Measurements from ENCODE around the gene VPS13D.

DNA sequence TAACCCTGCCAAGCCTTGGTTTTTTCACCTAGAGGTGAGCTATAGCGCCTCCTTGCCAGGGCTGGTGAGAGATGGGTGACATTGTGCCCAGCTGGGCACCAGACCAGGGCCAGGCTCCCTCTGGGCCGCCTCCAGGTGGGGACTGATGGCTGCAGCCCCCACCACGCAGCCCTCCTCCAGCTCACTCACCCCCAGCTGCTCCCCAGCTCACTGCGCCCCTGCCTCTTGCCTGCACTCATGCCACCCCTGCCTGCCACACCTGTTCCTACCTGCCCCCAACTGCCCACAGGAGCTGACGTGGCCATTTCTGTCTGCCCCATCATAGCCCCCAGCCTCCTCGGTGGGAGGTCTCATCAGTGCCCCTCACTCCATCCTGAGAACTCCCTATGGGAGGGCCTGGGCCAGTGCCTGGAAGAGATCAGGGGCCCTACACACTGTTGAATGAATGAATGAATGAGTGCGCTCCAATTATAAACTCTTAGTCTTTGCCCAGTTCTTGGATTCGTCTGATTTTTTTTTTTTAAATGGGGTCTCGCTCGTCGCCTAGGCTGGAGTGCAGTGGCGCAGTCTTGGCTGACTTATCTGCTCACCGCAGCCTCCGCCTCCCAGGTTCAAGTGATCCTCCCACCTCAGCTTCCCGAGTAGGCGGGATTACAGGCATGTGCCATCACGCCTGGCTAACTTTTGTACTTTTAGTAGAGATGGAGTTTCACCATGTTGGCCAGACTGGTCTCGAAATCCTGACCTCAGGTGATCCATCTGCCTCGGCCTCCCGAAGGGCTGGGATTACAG lies 26.4 kb upstream of the VPS13D start:
- TF ChIP-seq CHD2 (IDR thresholded peaks at IDR 0.05; ENCODE audit: borderline replicate concordance, low read depth, low read length): no peak
- TF ChIP-seq NR2C1 (IDR thresholded peaks at IDR 0.05): no peak
- no peak for TF ChIP-seq JUND (IDR thresholded peaks at IDR 0.05; ENCODE audit: low read depth, low read length)
- TF ChIP-seq, protein P1, sequence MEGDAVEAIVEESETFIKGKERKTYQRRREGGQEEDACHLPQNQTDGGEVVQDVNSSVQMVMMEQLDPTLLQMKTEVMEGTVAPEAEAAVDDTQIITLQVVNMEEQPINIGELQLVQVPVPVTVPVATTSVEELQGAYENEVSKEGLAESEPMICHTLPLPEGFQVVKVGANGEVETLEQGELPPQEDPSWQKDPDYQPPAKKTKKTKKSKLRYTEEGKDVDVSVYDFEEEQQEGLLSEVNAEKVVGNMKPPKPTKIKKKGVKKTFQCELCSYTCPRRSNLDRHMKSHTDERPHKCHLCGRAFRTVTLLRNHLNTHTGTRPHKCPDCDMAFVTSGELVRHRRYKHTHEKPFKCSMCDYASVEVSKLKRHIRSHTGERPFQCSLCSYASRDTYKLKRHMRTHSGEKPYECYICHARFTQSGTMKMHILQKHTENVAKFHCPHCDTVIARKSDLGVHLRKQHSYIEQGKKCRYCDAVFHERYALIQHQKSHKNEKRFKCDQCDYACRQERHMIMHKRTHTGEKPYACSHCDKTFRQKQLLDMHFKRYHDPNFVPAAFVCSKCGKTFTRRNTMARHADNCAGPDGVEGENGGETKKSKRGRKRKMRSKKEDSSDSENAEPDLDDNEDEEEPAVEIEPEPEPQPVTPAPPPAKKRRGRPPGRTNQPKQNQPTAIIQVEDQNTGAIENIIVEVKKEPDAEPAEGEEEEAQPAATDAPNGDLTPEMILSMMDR (IDR thresholded peaks at IDR 0.05 in 2 of 3, conservative IDR thresholded peaks at IDR 0.05 in 1 of 3; ENCODE audit: control insufficient read depth in 2 of 3, extremely low read depth in 1 of 3, insufficient read depth in 1 of 3, low read depth in 3 of 3, low read length in 3 of 3): no peak
- no peak for TF ChIP-seq CEBPB (IDR thresholded peaks at IDR 0.05; ENCODE audit: borderline replicate concordance in 1 of 2, low read depth in 2 of 2, low read length in 2 of 2)
- TF ChIP-seq SRF (IDR thresholded peaks at IDR 0.05; ENCODE audit: low read depth in 2 of 2, low read length in 2 of 2): no peak
